ENCODE measurements around the gene MAGI1.
A peak's percentile ranks its signal among the peaks of the same experiment; 100 is the strongest.

- TF ChIP-seq CTCF (conservative IDR thresholded peaks at IDR 0.05) (0 out of 2 replicates have a peak, but pooled peaks have one; percentile 6), ZFX (IDR thresholded peaks at IDR 0.05) (no peak)
These were observed 545.3 kb downstream of the MAGI1 start for GRCh38 chr3:65493371-65493882.

Measured in C4-2B (cell line).